HepG2 (cell line): Measurements from ENCODE around the gene GDAP1L1. TPM values are rescaled to one million over a fixed set of nuclear protein-coding genes. Genes with fewer than 3 reads are reported as not detected.

Source experiments
- CAMTA2 ChIP-seq: sonication (generic); formaldehyde crosslinking; IDR thresholded peaks from 2 replicates; pipeline ENCODE4 v1.4.0; 2020; ENCODE audit warnings: mild to moderate bottlenecking, missing genetic modification reagents, borderline replicate concordance
- EZH2 ChIP-seq: conservative IDR thresholded peaks from 2 replicates; pipeline ENCODE4 v1.6.1; 2012; ENCODE audit warnings: mild to moderate bottlenecking, low read depth, low read length, moderate library complexity
- FOSL2 ChIP-seq: sonication (generic); formaldehyde crosslinking; IDR thresholded peaks from 2 replicates; pipeline ENCODE4 v1.4.0; 2020; ENCODE audit warnings: missing genetic modification reagents
- GTF2F1 ChIP-seq: fragments of 150-350 bp; IDR thresholded peaks from 2 replicates; pipeline ENCODE4 v1.6.1; 2014; ENCODE audit warnings: low read length
- HDAC1 ChIP-seq: sonication (generic); formaldehyde crosslinking; IDR thresholded peaks from 2 replicates; pipeline ENCODE4 v1.5.1; 2020; ENCODE audit warnings: mild to moderate bottlenecking, missing genetic modification reagents
- HOXA7 ChIP-seq: sonication (generic); formaldehyde crosslinking; IDR thresholded peaks from 2 replicates; pipeline ENCODE4 v1.8.1; 2022; ENCODE audit warnings: mild to moderate bottlenecking, missing genetic modification reagents, moderate library complexity
- HOXD1 ChIP-seq: sonication (generic); formaldehyde crosslinking; IDR thresholded peaks from 2 replicates; pipeline ENCODE4 v1.5.0; 2020; ENCODE audit warnings: missing genetic modification reagents
- KAT8 ChIP-seq: IDR thresholded peaks from 2 replicates; pipeline ENCODE4 v1.6.1; 2016; ENCODE audit warnings: missing genetic modification reagents, missing compliant biosample characterization
- KDM2A ChIP-seq: sonication (generic); formaldehyde crosslinking; IDR thresholded peaks from 2 replicates; pipeline ENCODE4 v1.4.0; 2020; ENCODE audit warnings: low read depth, missing genetic modification reagents, borderline replicate concordance
- MBNL3 ChIP-seq: fragments of 250-450 bp; sonication (Bioruptor Pico); conservative IDR thresholded peaks from 2 replicates; pipeline ENCODE4 v1.8.0; 2022; ENCODE audit warnings: mild to moderate bottlenecking, inconsistent platforms
- ONECUT2 ChIP-seq: sonication (generic); formaldehyde crosslinking; IDR thresholded peaks from 2 replicates; pipeline ENCODE4 v1.4.0; 2020; ENCODE audit warnings: missing genetic modification reagents
- SIN3B ChIP-seq: fragments of 150-350 bp; IDR thresholded peaks from 2 replicates; pipeline ENCODE4 v1.6.1; 2014; ENCODE audit warnings: low read length
- SIX4 ChIP-seq: sonication (generic); formaldehyde crosslinking; IDR thresholded peaks from 2 replicates; pipeline ENCODE4 v1.4.0; 2020; ENCODE audit warnings: missing genetic modification reagents
- TBX2 ChIP-seq: sonication (generic); formaldehyde crosslinking; IDR thresholded peaks from 2 replicates; pipeline ENCODE4 v1.5.0; 2020; ENCODE audit warnings: missing genetic modification reagents, mild to moderate bottlenecking, borderline replicate concordance
- TCF12 ChIP-seq, 2 experiments: fragments of 450-650 bp in 1 of 2; sonication (generic) in 1 of 2; formaldehyde crosslinking in 1 of 2; IDR thresholded peaks; 2 replicates each; pipeline versions ENCODE4 v1.6.1 to v1.8.0; 2017 to 2022; ENCODE audit warnings: antibody characterized with exemption in 1 of 2, mild to moderate bottlenecking in 1 of 2, missing genetic modification reagents in 1 of 2, moderate library complexity in 1 of 2
- ZFY ChIP-seq: sonication (generic); formaldehyde crosslinking; IDR thresholded peaks from 2 replicates; pipeline ENCODE4 v1.4.0; 2020; ENCODE audit warnings: missing genetic modification reagents
- ZNF282 ChIP-seq: fragments of 450-650 bp; IDR thresholded peaks from 2 replicates; pipeline ENCODE4 v1.6.1; 2018; ENCODE audit not compliant: partially characterized antibody
- ZNF512B ChIP-seq: sonication (generic); formaldehyde crosslinking; IDR thresholded peaks from 2 replicates; pipeline ENCODE4 v1.5.1; 2020; ENCODE audit warnings: missing genetic modification reagents, mild to moderate bottlenecking, borderline replicate concordance
- ZNF574 ChIP-seq: sonication (generic); formaldehyde crosslinking; IDR thresholded peaks from 2 replicates; pipeline ENCODE4 v1.4.0; 2020; ENCODE audit warnings: missing genetic modification reagents
- ZNF607 ChIP-seq: sonication (generic); formaldehyde crosslinking; IDR thresholded peaks from 2 replicates; pipeline ENCODE4 v1.5.1; 2020; ENCODE audit warnings: missing genetic modification reagents, mild to moderate bottlenecking, borderline replicate concordance
- ZNF614 ChIP-seq: IDR thresholded peaks from 2 replicates; pipeline ENCODE4 v1.6.1; 2018; ENCODE audit warnings: missing biosample characterization, missing genetic modification reagents, inconsistent platforms, borderline replicate concordance
- ZNF615 ChIP-seq: sonication (generic); formaldehyde crosslinking; IDR thresholded peaks from 2 replicates; pipeline ENCODE4 v1.5.0; 2020; ENCODE audit warnings: mild to moderate bottlenecking, missing genetic modification reagents, borderline replicate concordance
- ZNF644 ChIP-seq: IDR thresholded peaks from 2 replicates; pipeline ENCODE4 v1.6.1; 2016; ENCODE audit warnings: low read depth
- ZNF670 ChIP-seq: sonication (generic); formaldehyde crosslinking; IDR thresholded peaks from 2 replicates; pipeline ENCODE4 v1.8.0; 2022; ENCODE audit warnings: mild to moderate bottlenecking, missing genetic modification reagents, borderline replicate concordance
- ZNF780A ChIP-seq: sonication (generic); formaldehyde crosslinking; IDR thresholded peaks from 2 replicates; pipeline ENCODE4 v1.8.0; 2022; ENCODE audit warnings: mild to moderate bottlenecking, missing genetic modification reagents, moderate library complexity
- polyA plus RNA-seq, 8 experiments: library from polyadenylated mRNA; depleted of rRNA in 3 of 8; stranded (reverse) in 7 of 8; unstranded in 1 of 8; fragments of >200 nt; fragmentation: Illumina TruSeq in 4 of 8; extraction: Trizol in 4 of 8; gene quantifications; 2 replicates each; pipeline versions ENCODE4 v1.2.1 to v1.2.3, GENCODE V29; 2011 to 2016; ENCODE audit warnings: low read depth in 4 of 8, missing spikeins in 1 of 8, mixed read lengths in 1 of 8; ENCODE audit not compliant: insufficient read depth in 1 of 8
- total RNA-seq, 5 experiments: library from RNA; depleted of rRNA; stranded (reverse); fragments of >200 nt; fragmentation: Illumina TruSeq; extraction: Trizol; gene quantifications; 2 replicates each; pipeline ENCODE4 v1.2.3, GENCODE V29; 2016; ENCODE audit warnings: low read depth in 1 of 5

The GDAP1L1 gene
- total and polyA plus RNA-seq, 2 of the 13 experiments (the other 11 are each of a cell fraction or from before 2014, with no cell fraction given), result 0.04 TPM; not detected in 1

GRCh38 chr20:44287272-44288097 is 40.4 kb downstream of the GDAP1L1 start (continued):
- no peak for TF ChIP-seq ZNF574 (CRISPR knock-in tag)
- no peak for TF ChIP-seq HOXD1 (CRISPR knock-in tag)
- TF ChIP-seq ZNF670, result no peak
- no peak for TF ChIP-seq SIX4 (CRISPR knock-in tag)
- no peak for TF ChIP-seq EZH2
- no peak for TF ChIP-seq ZFY (CRISPR knock-in tag)
- TF ChIP-seq ZNF614, result peak; percentile 65; the same call in 1 of the 2 replicates
- no peak for TF ChIP-seq ONECUT2
- TF ChIP-seq KDM2A (CRISPR knock-in tag), result no peak
- no peak for TF ChIP-seq HOXA7
- TF ChIP-seq GTF2F1, result no peak
- no peak for TF ChIP-seq MBNL3
- no peak; the same call in 1 of the 2 replicates for TF ChIP-seq ZNF615 (CRISPR knock-in tag)
- no peak for TF ChIP-seq ZNF282
- TF ChIP-seq ZNF644 (CRISPR knock-in tag), result peak; percentile 47; the same call in 1 of the 2 replicates
- no peak for TF ChIP-seq FOSL2
- TF ChIP-seq CAMTA2 (CRISPR knock-in tag), result no peak
- no peak for TF ChIP-seq TCF12 (IDR thresholded peaks at IDR 0.05)
- no peak for TF ChIP-seq TCF12 (CRISPR knock-in tag; IDR thresholded peaks at IDR 0.05)
- TF ChIP-seq KAT8, result 0 out of 2 replicates have a peak, but pooled peaks have one; percentile 18
- TF ChIP-seq HDAC1 (CRISPR knock-in tag), result peak; percentile 18; the same call in 1 of the 2 replicates
- no peak for TF ChIP-seq ZNF512B (CRISPR knock-in tag)
- TF ChIP-seq SIN3B, result no peak
- TF ChIP-seq ZNF607 (CRISPR knock-in tag), result no peak
- TF ChIP-seq TBX2 (CRISPR knock-in tag), result no peak
- no peak for TF ChIP-seq ZNF780A (CRISPR knock-in tag)
